Measurements from ENCODE around the gene DHX58.
A peak's percentile ranks its signal among the peaks of the same experiment; 100 is the strongest.

Gene DHX58

GRCh38 chr17:42110301-42111264, 1.9 kb downstream of the DHX58 start:
- DNase-seq (ENCODE audit: low spot score), result no peak

GRCh38 chr17:42109086-42109485, 3.4 kb downstream of the DHX58 start:
- no peak for DNase-seq (ENCODE audit: low spot score)

- peak; percentile 70 for DNase-seq (ENCODE audit: low spot score)
Measured at GRCh38 chr17:42107597-42108576, 4.6 kb downstream of the DHX58 start.

- DNase-seq (ENCODE audit: low spot score), result no peak
Measured at GRCh38 chr17:42107124-42107523, 5.4 kb downstream of the DHX58 start.

GRCh38 chr17:42106009-42106408, 6.5 kb downstream of the DHX58 start:
- no peak for DNase-seq (ENCODE audit: low spot score)

- DNase-seq (ENCODE audit: low spot score), result no peak
Measured at GRCh38 chr17:42104264-42104663, 8.2 kb downstream of the DHX58 start.

GRCh38 chr17:42103221-42103954, 9.1 kb downstream of the DHX58 start:
- no peak for DNase-seq (ENCODE audit: low spot score)

GRCh38 chr17:42101513-42102292, 10.8 kb downstream of the DHX58 start:
- peak; percentile 90 for DNase-seq (ENCODE audit: low spot score)

- no peak for DNase-seq (ENCODE audit: low spot score)
Measured at GRCh38 chr17:42098730-42099399, 13.6 kb downstream of the DHX58 start.

- DNase-seq (ENCODE audit: low spot score), result no peak
Measured at GRCh38 chr17:42097691-42098631, 14.6 kb downstream of the DHX58 start, which contains the start of gene ZNF385C. Gene ZNF385C (minus strand): TSS chr17:42098473. CDS start chr17:42063056, 35,417 bp downstream.

- no peak for DNase-seq (ENCODE audit: low spot score)
Measured at GRCh38 chr17:42096360-42097111, 16.0 kb downstream of the DHX58 start.

GRCh38 chr17:42094375-42095069, 18.0 kb downstream of the DHX58 start:
- no peak for DNase-seq (ENCODE audit: low spot score)

- no peak for DNase-seq (ENCODE audit: low spot score)
Measured at GRCh38 chr17:42092939-42093338, 19.6 kb downstream of the DHX58 start.

GRCh38 chr17:42090964-42091790, 21.3 kb downstream of the DHX58 start:
- DNase-seq (ENCODE audit: low spot score), result no peak

GRCh38 chr17:42088736-42089135, 23.8 kb downstream of the DHX58 start:
- DNase-seq (ENCODE audit: low spot score), result no peak

GRCh38 chr17:42087736-42088705, 24.5 kb downstream of the DHX58 start:
- DNase-seq (ENCODE audit: low spot score), result no peak

Data from AG08396 (cell line).